Endothelial cell of umbilical vein (primary cell): ENCODE measurements around the gene CUZD1. TPM values are rescaled to one million over a fixed set of nuclear protein-coding genes. Genes with fewer than 3 reads are reported as not detected.

Source experiments
- BruUV-seq: library from RNA; stranded (reverse); fragments of 400-500 nt; replicated peaks from 2 replicates; lab custom pipeline; 2021; lab: Mats Ljungman, UMichigan
- CTCF ChIA-PET: fragments of 300-600, 350-600 bp; sonication (Branson Sonifier 250); formaldehyde crosslinking; loops from one replicate; lab custom pipeline; 2021; ENCODE audit warnings: antibody characterized with exemption, inconsistent platforms; lab: Charles Lee
- POLR2A ChIA-PET: fragments of 300-600, 350-600 bp; sonication (Branson Sonifier 250); formaldehyde crosslinking; loops from one replicate; lab custom pipeline; 2021; ENCODE audit warnings: antibody characterized with exemption, inconsistent platforms; lab: Charles Lee
- DNase-seq: peaks from one replicate; pipeline ENCODE4 v3.0.0-alpha.2; 2011; ENCODE audit warnings: low read depth, low spot score
- FAIRE-seq: peaks from 2 replicates; lab custom pipeline; 2011; peaks lifted over from hg19 to GRCh38; lab: Jason Lieb, UNC
- H2AFZ ChIP-seq: 2 replicates; pipeline ENCODE4 v1.6.0; 2012; ENCODE audit warnings: low read depth, low read length, control low read depth, inconsistent platforms
- H3K27ac ChIP-seq: 2 replicates; pipeline ENCODE4 v1.5.1; 2011; ENCODE audit warnings: low read depth, mild to moderate bottlenecking, control low read depth, low read length, moderate library complexity; ENCODE audit not compliant: insufficient read depth
- H3K27me3 ChIP-seq, 2 experiments: 2 replicates each; pipeline versions ENCODE4 v1.6.0 to v1.6.1; 2011; ENCODE audit warnings: low read length in 2 of 2, mixed read lengths in 1 of 2; ENCODE audit not compliant: control insufficient read depth in 2 of 2, insufficient read depth in 2 of 2
- H3K36me3 ChIP-seq, 2 experiments: 2 replicates in 1 of 2; 3 replicates in 1 of 2; pipeline ENCODE4 v1.5.1; 2011; ENCODE audit warnings: low read length in 2 of 2, mild to moderate bottlenecking in 1 of 2, moderate library complexity in 1 of 2; ENCODE audit not compliant: control insufficient read depth in 2 of 2, insufficient read depth in 2 of 2; ENCODE audit errors: extremely low read depth in 1 of 2
- H3K4me1 ChIP-seq: 3 replicates; pipeline ENCODE4 v1.5.1; 2011; ENCODE audit warnings: mild to moderate bottlenecking, low read length; ENCODE audit not compliant: control insufficient read depth, insufficient read depth; ENCODE audit errors: extremely low read depth
- H3K4me2 ChIP-seq: 2 replicates; pipeline ENCODE4 v1.6.1; 2011; ENCODE audit warnings: low read length, control low read depth, mixed read lengths; ENCODE audit not compliant: insufficient read depth
- H3K4me3 ChIP-seq, 3 experiments: fragments of 200-600 bp in 1 of 3; sonication (generic), shearing (Covaris generic) in 1 of 3; replicated peaks in 1 of 3; 2 replicates each; pipeline ENCODE4 v1.5.1; 2011 to 2016; ENCODE audit warnings: control low read depth in 3 of 3, low read length in 3 of 3, mild to moderate bottlenecking in 2 of 3, inconsistent platforms in 1 of 3, low read depth in 1 of 3, moderate library complexity in 1 of 3; ENCODE audit not compliant: insufficient read depth in 1 of 3
- H3K79me2 ChIP-seq: 2 replicates; pipeline ENCODE4 v1.6.0; 2012; ENCODE audit warnings: low read length, inconsistent platforms; ENCODE audit not compliant: control insufficient read depth, insufficient read depth
- H3K9ac ChIP-seq: replicated peaks from 2 replicates; pipeline ENCODE3; 2011; ENCODE audit warnings: low read length, control low read depth; ENCODE audit not compliant: insufficient read depth; ENCODE audit errors: extremely low read depth
- H3K9me1 ChIP-seq: replicated peaks from 3 replicates; pipeline ENCODE4 v1.6.0; 2011; ENCODE audit warnings: mild to moderate bottlenecking, low read length; ENCODE audit not compliant: control insufficient read depth, insufficient read depth; ENCODE audit errors: extremely low read depth
- H3K9me3 ChIP-seq: replicated peaks from 2 replicates; pipeline ENCODE4 v1.5.1; 2012; ENCODE audit warnings: low read length, inconsistent platforms; ENCODE audit not compliant: control insufficient read depth, insufficient read depth
- H4K20me1 ChIP-seq: replicated peaks from 2 replicates; pipeline ENCODE3; 2011; ENCODE audit warnings: mild to moderate bottlenecking, low read length; ENCODE audit not compliant: control insufficient read depth, insufficient read depth; ENCODE audit errors: extremely low read depth
- EZH2 ChIP-seq: IDR thresholded peaks from 2 replicates; pipeline ENCODE4 v1.6.1; 2012; ENCODE audit warnings: borderline replicate concordance, low read depth, mild to moderate bottlenecking, moderate library complexity, low read length, inconsistent platforms; ENCODE audit not compliant: severe bottlenecking
- FOS ChIP-seq: IDR thresholded peaks from 2 replicates; pipeline ENCODE4 v1.6.1; 2011; ENCODE audit warnings: mild to moderate bottlenecking, low read length, moderate library complexity, borderline replicate concordance; ENCODE audit not compliant: insufficient read depth
- GATA2 ChIP-seq: IDR thresholded peaks from 2 replicates; pipeline ENCODE4 v1.7.0; 2011; ENCODE audit warnings: low read depth, mild to moderate bottlenecking, moderate library complexity, mixed read lengths, low read length; ENCODE audit not compliant: insufficient read length, insufficient read depth
- JUN ChIP-seq: IDR thresholded peaks from 2 replicates; pipeline ENCODE4 v1.6.1; 2011; ENCODE audit warnings: borderline replicate concordance, low read depth; ENCODE audit not compliant: insufficient read length, insufficient read depth
- MYC ChIP-seq: IDR thresholded peaks from one replicate; pipeline ENCODE4 v1.6.1; 2011; ENCODE audit warnings: mild to moderate bottlenecking, low read depth, low read length
- POLR2A ChIP-seq: IDR thresholded peaks from 2 replicates; pipeline ENCODE4 v1.6.1; 2012; ENCODE audit warnings: low read depth, mild to moderate bottlenecking, control low read depth, low read length
- POLR2AphosphoS5 ChIP-seq: IDR thresholded peaks from 2 replicates; pipeline ENCODE4 v1.6.1; 2012; ENCODE audit warnings: low read depth, mild to moderate bottlenecking, control low read depth, low read length, moderate library complexity; ENCODE audit not compliant: insufficient read depth
- dilution Hi-C: fragments of 300-500 bp; cut with MboI; formaldehyde crosslinking; loops from one replicate; pipeline ENCODE4 v1.15.0; 2019; ENCODE audit warnings: low sequenced_read_pairs; ENCODE audit not compliant: extremely low pct_ligation_motif_present
- intact Hi-C: fragments of 100-400 bp; cut with micrococcal nuclease; formaldehyde crosslinking; loops from one replicate; pipeline ENCODE4 v1.10.0; 2022
- polyA plus RNA-seq, 4 experiments: library from polyadenylated mRNA; depleted of rRNA in 3 of 4; stranded (reverse) in 3 of 4; unstranded in 1 of 4; fragments of >200 nt; gene quantifications; 2 replicates each; pipeline versions ENCODE4 v1.2.1 to v1.2.3, GENCODE V29; 2011 to 2012; ENCODE audit warnings: missing spikeins in 1 of 4
- total RNA-seq: library from RNA; stranded (reverse); gene quantifications from 2 replicates; pipeline ENCODE4 v1.2.3, GENCODE V29; 2021
- TF ChIP-seq, protein P1 (sequence below), 2 donors: IDR thresholded peaks; 1 replicate in 1 of 2; 2 replicates in 1 of 2; pipeline ENCODE4 v1.5.1; 2011; ENCODE audit warnings: low read length in 2 of 2, mild to moderate bottlenecking in 2 of 2, moderate library complexity in 2 of 2, control low read depth in 1 of 2, inconsistent platforms in 1 of 2, low read depth in 1 of 2; ENCODE audit not compliant: insufficient read depth in 1 of 2; ENCODE audit errors: extremely low read depth in 1 of 2
- TF ChIP-seq, protein P2 (sequence below): IDR thresholded peaks from 2 replicates; pipeline ENCODE4 v1.6.1; 2011; ENCODE audit not compliant: insufficient read depth, insufficient read length

The CUZD1 gene
- total and polyA plus RNA-seq, 2 donors (not counting 3 experiments of a cell fraction or from before 2014, with no cell fraction given) = 1.1 to 1.4 TPM

DNA sequence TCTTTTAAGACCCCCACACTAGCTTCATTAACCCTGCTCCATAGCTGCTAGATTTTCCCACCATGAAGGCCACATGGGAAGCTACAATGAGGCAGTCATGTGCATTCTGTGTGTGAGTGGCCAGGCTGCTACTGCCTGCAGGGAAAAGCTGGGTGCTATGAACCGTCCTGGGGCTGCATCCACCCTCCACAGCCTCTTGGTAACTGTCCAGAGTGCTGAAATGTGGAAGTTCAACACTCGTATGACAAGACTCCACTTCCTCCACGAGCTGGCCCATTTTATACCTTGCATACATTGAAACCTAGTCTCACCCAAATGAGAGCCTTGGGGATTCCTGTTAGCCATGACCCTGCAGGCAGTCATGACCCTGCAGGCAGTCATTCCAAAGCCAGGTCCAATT is 59.4 kb downstream of the CUZD1 start:
- Histone ChIP-seq H3K9me1 (no peaks in the 10 kb centered on the region), H3K4me1 (no peaks in the 10 kb centered on the region), H3K9ac (no peak overlapping the region), H3K27ac (no peak overlapping the region), H3K79me2 (no peaks in the 10 kb centered on the region), H4K20me1 (no peaks in the 10 kb centered on the region), H3K4me3 (no peak overlapping the region), H3K4me2 (no peak overlapping the region), H2AFZ (no peak overlapping the region), H3K36me3 (no peaks in the 10 kb centered on the region), H3K9me3 (no peaks in the 10 kb centered on the region), H3K27me3 (no peaks in the 10 kb centered on the region)
- intact Hi-C loops (no loop called here), dilution Hi-C loops (no loop called here)
- CTCF ChIA-PET = no interaction called here
- TF ChIP-seq POLR2A = no peak
- no peak for TF ChIP-seq EZH2
- TF ChIP-seq GATA2 = no peak
- no peak for TF ChIP-seq POLR2AphosphoS5
- DNase-seq (peak; percentile 20), FAIRE-seq (peak; percentile 37)
- POLR2A ChIA-PET = no interaction called here
- no TSS peak for BruUV-seq

DNA sequence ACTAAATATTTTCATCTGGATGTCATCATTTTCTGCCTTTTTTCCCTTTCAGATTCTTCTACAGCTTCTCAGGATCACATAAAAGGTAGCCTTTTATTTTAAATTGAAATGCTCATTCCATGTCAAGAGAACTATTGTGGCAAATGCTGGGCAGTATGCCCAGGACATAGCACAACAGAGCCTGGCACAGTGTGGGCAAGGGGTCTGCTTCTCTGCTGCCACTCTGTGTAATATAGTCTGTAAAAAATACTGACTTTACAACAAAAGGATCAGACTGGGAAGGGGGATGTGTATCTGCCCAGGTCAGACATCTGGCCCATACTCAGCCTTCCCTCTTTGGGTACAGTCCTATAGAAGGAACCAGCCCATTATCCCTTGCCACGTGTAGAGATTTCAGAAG is 62.7 kb downstream of the CUZD1 start:
- intact Hi-C loops = no loop called here
- dilution Hi-C loops = no loop called here

More for the DNA sequence above, 62.7 kb downstream of the CUZD1 start:
- BruUV-seq = no TSS peak
- no peak overlapping the region for H3K27ac ChIP-seq
- no peaks in the 10 kb centered on the region for H3K9me3 ChIP-seq
- no peaks in the 10 kb centered on the region for H3K79me2 ChIP-seq
- POLR2A ChIA-PET = no interaction called here
- no peaks in the 10 kb centered on the region for H3K27me3 ChIP-seq
- no peaks in the 10 kb centered on the region for H3K36me3 ChIP-seq
- no peak overlapping the region for H3K4me3 ChIP-seq
- no peak overlapping the region for H2AFZ ChIP-seq
- no peaks in the 10 kb centered on the region for H3K4me1 ChIP-seq
- TF ChIP-seq EZH2 (no peak), POLR2A (no peak), GATA2 (no peak), POLR2AphosphoS5 (no peak), MYC (no peak), JUN (no peak), FOS (no peak)
- TF ChIP-seq, protein P1, sequence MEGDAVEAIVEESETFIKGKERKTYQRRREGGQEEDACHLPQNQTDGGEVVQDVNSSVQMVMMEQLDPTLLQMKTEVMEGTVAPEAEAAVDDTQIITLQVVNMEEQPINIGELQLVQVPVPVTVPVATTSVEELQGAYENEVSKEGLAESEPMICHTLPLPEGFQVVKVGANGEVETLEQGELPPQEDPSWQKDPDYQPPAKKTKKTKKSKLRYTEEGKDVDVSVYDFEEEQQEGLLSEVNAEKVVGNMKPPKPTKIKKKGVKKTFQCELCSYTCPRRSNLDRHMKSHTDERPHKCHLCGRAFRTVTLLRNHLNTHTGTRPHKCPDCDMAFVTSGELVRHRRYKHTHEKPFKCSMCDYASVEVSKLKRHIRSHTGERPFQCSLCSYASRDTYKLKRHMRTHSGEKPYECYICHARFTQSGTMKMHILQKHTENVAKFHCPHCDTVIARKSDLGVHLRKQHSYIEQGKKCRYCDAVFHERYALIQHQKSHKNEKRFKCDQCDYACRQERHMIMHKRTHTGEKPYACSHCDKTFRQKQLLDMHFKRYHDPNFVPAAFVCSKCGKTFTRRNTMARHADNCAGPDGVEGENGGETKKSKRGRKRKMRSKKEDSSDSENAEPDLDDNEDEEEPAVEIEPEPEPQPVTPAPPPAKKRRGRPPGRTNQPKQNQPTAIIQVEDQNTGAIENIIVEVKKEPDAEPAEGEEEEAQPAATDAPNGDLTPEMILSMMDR (IDR thresholded peaks at IDR 0.05; ENCODE audit: extremely low read depth in 1 of 2, insufficient read depth in 1 of 2, low read depth in 1 of 2, low read length in 2 of 2) = no peak
- TF ChIP-seq, protein P2, sequence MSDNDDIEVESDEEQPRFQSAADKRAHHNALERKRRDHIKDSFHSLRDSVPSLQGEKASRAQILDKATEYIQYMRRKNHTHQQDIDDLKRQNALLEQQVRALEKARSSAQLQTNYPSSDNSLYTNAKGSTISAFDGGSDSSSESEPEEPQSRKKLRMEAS = no peak
- H4K20me1 ChIP-seq = no peaks in the 10 kb centered on the region
- H3K4me2 ChIP-seq = no peak overlapping the region
- no peak overlapping the region for H3K9ac ChIP-seq
- no peak for DNase-seq
- CTCF ChIA-PET = no interaction called here
- H3K9me1 ChIP-seq = no peaks in the 10 kb centered on the region
- FAIRE-seq = no peak
